ENCODE measurements around the gene PDZD7. TPM values are rescaled to one million over a fixed set of nuclear protein-coding genes. Genes with fewer than 3 reads are reported as not detected.
A peak's percentile ranks its signal among the peaks of the same experiment; 100 is the strongest.

The PDZD7 gene
- total and polyA plus RNA-seq, 9 of the 15 experiments (the other 6 are each of a cell fraction or from before 2014, with no cell fraction given): 0.04 to 0.24 (median 0.08) TPM; not detected in 3

GRCh38 chr10:100996678-100997359 lies 34.1 kb downstream of the PDZD7 start (continued):
- 0 out of 2 replicates have a peak, but pooled peaks have one; percentile 53 for TF ChIP-seq ETS1 (conservative IDR thresholded peaks at IDR 0.05; ENCODE audit: control insufficient read depth, low read depth, low read length)
- TF ChIP-seq NEUROD1 (IDR thresholded peaks at IDR 0.05; ENCODE audit: borderline replicate concordance, low read depth, low read length, partially characterized antibody): no peak
- no peak for TF ChIP-seq HOMEZ (CRISPR knock-in tag; IDR thresholded peaks at IDR 0.05)
- TF ChIP-seq NFXL1 (CRISPR knock-in tag; IDR thresholded peaks at IDR 0.05): no peak
- no peak for TF ChIP-seq HIVEP1 (CRISPR knock-in tag; IDR thresholded peaks at IDR 0.05)
- no peak for TF ChIP-seq SP2 (IDR thresholded peaks at IDR 0.05; ENCODE audit: extremely low read depth, low read depth, low read length, poor library complexity, severe bottlenecking)
- TF ChIP-seq PCBP2 (IDR thresholded peaks at IDR 0.05; ENCODE audit: low read depth, low read length, poor library complexity, severe bottlenecking): no peak
- TF ChIP-seq ELK1 (CRISPR knock-in tag; IDR thresholded peaks at IDR 0.05): no peak
- no peak for TF ChIP-seq STAG1 (CRISPR knock-in tag; IDR thresholded peaks at IDR 0.05; ENCODE audit: borderline replicate concordance)
- TF ChIP-seq ATF2 (CRISPR knock-in tag; IDR thresholded peaks at IDR 0.05): no peak
- no peak for TF ChIP-seq ZNF407 (IDR thresholded peaks at IDR 0.05; ENCODE audit: low read depth)
- TF ChIP-seq POLR2G (IDR thresholded peaks at IDR 0.05; ENCODE audit: low read depth, low read length): peak; percentile 49; the same call in 1 of the 2 replicates
- no peak for TF ChIP-seq SMAD3 (CRISPR knock-in tag; conservative IDR thresholded peaks at IDR 0.05)
